GM15510 (cell line): Measurements from ENCODE around the gene IL17C.

Experiments
- POLR2A ChIP-seq: IDR thresholded peaks from 3 replicates; pipeline ENCODE4 v1.6.1; 2011; ENCODE audit warnings: borderline replicate concordance; ENCODE audit not compliant: insufficient read length; ENCODE audit errors: extremely low read depth

Gene IL17C

DNA sequence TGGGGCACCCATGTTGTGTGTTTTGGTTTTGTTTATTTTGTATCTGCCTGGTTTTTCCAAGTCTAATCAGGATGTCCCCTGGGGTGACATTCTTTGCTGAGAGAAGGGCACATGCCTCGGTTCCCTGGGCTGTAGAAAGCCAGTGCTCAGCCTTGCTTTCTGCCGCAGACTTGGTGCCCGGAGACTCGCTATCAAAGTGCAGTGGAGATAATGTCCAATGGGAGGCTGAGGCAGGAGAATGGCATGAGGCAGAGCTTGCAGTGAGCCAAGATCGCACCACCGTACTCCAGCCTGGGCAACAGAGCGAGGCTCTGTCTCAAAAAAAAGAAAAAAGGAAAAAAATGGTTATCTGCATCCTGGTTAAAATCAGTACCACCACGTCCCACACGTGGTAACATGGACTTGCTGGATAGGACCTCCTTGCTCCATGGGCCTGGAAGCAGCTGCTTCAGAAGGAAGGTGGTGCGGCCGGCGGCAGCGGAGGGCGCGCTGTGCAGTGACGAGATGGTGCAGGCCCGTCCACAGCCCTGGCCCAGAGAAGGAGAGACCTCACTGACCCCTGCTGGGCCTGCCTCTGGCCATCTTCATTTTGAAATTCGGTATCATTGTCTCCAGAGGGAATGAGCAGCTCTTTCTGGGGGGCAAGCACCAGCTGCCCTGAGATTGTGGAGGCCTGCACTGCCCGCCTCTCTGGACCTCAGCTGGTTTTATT is 19.3 kb upstream of the IL17C start:
- TF ChIP-seq POLR2A = no peak

DNA sequence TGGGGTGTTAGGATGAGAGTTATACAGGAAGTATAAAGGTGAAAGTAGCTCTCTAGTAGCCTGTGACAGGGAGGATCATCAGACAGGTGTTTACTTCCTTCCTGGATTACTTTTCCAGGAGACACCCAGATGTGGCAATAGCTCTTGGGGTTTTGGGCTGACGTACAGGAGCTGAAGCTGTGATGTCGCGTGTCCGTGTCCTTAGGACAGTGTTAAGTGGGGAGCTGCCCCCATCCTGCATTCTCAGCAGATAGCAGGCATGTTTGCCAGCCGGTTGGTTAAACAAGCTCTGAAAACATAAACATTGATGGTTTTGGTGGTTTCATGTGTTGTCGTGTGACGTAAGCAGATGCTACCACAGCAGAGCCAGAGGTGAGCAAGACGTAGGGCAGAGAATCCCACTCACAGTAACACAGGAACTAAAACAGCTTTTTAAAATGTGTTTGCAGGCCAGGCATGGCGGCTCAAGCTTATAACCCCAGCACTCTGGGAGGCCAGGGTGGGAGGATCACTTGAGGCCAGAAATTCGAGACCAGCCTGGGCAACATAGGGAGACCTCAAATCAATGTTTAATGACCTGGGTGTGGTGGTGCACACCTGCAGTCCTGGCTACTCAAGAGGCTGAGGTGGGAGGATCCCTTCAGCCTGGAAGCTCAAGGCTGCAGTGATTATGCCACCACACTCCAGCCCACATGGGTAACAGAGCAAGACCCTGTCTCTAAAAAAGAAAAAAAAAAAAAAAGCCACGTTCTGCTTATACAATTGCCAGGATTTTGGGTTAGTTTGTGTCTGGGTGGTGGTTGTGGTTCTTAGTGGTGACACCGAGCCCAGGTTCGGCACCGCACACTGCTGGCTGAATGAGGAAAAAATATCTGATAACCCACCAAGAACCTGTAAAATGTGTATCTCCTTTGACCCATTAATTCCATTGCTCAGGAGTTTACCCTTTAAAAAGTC is 18.2 kb upstream of the IL17C start:
- no peak for TF ChIP-seq POLR2A

GRCh38 chr16:88622125-88622524 is 16.2 kb upstream of the IL17C start:
- no peak for TF ChIP-seq POLR2A

DNA sequence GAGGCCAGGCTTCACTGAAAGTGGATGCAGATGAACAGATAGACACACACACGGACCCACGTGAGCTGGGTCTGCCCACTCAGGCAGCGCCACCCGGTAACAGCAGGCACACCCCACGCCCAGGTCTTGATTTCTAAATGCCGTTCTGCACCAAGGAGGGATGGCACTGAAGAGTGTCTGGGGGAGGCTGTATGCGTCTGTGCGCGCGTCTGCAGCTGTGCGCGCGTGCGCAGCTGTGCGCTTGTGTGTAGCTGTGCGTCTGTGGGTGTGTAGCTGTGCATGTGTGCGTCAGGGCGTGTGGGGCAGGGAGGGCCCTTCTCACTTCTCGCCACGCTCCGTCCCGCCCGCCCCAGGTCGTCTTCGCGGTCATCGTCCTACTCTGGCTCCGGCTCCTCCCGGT is 15.5 kb upstream of the IL17C start:
- no peak for TF ChIP-seq POLR2A

DNA sequence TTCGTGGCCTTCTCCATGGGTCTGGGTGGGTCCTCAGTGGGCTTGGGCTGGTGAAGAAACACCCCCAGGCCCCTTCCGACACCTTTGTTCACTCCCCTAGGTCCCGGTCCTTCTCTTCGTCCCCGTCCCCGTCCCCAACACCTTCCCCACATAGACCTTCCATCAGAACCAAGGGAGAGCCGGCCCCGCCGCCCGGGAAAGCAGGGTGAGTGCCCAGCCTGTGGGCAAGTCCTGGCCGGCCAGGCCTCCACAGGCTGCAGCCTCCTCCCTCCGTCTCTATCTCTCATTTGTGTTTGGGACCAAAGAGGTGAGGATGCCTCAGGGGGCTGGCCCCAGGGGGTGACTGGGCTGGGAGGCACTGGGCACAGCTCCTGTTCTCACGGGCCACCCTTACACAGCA is 14.5 kb upstream of the IL17C start:
- no peak for TF ChIP-seq POLR2A

- TF ChIP-seq POLR2A = no peak
Measured at GRCh38 chr16:88624481-88624880, 13.9 kb upstream of the IL17C start.

- TF ChIP-seq POLR2A = no peak
Measured at GRCh38 chr16:88624977-88625576, 13.3 kb upstream of the IL17C start.

- no peak for TF ChIP-seq POLR2A
Measured at GRCh38 chr16:88626646-88627045, 11.7 kb upstream of the IL17C start.

- no peak for TF ChIP-seq POLR2A
Measured at GRCh38 chr16:88627531-88628411, 10.6 kb upstream of the IL17C start.

DNA sequence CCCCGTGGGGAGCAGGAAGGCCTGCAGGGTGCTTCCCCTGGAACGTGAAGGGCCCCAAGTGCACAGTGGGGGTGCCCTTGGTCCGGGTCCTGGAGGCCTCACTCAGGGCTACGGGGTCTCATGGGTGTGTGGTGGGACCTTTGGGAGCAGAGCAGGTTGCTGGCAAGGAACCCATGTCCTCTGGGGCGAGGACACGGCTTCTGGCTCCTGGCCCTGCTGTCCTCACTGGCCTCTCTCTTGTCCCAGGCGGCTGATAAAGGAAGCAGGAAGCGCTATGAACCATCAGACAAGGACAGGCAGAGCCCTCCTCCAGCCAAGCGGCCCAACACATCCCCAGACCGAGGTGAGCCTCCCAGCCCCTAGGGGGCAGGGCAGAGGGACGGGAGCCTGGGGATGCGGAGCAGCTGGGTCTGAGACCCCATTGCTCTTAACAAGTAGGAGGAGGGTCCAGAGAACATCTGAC is 9.8 kb upstream of the IL17C start:
- TF ChIP-seq POLR2A = no peak

DNA sequence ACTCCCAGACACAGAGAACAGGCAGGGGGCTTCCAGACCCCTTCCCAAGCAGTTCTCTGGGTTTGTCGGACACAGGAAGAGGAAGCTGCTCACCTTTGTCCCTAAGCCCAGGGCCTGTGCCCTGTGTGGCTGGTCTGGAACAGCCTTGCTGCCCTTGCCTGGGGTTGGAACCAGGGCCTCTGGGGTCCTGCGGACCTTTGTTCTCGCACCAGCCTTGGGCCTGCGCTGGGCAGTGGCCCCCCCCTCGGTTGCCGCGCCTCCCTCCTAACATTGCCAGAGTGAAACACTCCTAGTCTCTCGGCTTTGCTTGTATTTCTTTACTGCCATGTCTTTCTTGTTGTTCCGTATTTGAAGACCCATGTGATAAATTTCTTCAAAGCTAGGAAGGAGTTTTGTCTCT is 8.5 kb upstream of the IL17C start:
- TF ChIP-seq POLR2A = no peak

- TF ChIP-seq POLR2A = no peak
Measured at GRCh38 chr16:88630433-88630832, 7.9 kb upstream of the IL17C start.

- TF ChIP-seq POLR2A = no peak
Measured at GRCh38 chr16:88630941-88631340, 7.4 kb upstream of the IL17C start.

DNA sequence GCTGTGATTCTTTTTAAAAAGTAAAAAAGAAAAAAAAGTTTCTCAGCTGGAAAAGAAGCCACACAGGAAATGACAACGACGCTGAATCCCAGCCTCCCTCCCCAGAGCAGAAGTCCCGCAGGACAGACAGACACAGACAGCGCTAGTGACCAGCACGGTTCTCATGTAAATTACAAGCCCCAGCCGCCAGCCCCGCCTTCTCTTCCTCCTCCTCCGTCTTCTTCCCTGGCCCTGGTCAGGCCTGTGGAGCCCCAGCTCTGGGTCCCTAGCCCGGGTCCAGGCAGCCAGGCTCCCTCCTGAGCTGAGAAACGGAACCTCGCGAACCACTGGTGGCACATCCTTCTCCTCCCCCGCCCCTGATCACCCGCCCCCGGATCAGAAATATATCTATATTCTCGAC is 7.0 kb upstream of the IL17C start:
- no peak for TF ChIP-seq POLR2A

- no peak for TF ChIP-seq POLR2A
Measured at GRCh38 chr16:88631920-88632586, 6.3 kb upstream of the IL17C start.

DNA sequence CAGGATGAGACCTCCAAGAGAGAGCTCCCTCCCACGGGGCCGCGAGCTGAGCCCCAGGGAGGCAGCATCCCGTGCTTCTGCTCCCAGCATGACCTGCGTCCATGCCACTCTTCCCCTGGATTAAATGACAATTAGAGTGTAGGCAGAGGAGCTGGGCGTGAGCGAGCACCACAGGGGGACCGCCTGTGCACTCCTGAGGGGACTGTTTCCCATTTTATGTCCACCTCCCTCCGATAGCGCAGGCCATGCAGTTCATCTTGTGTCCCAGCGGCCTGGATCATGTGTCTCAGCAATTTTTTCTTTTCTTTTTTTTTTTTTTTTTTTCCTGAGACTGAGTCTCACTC is 5.8 kb upstream of the IL17C start:
- no peak for TF ChIP-seq POLR2A
